NCI-H226 (cell line): ENCODE measurements around the gene ABHD2.
A peak's percentile ranks its signal among the peaks of the same experiment; 100 is the strongest.
"Not testable (repeated sequence)": the region's sequence is repeated elsewhere in the genome, so short reads cannot be mapped to it uniquely, and the experiment has no call there.

Experiments used
- DNase-seq: peaks from one replicate; pipeline ENCODE4 v3.0.0-alpha.2; 2015

ABHD2 gene

GRCh38 chr15:89198934-89199333 is 110.7 kb downstream of the ABHD2 start:
- DNase-seq: no peak

DNA sequence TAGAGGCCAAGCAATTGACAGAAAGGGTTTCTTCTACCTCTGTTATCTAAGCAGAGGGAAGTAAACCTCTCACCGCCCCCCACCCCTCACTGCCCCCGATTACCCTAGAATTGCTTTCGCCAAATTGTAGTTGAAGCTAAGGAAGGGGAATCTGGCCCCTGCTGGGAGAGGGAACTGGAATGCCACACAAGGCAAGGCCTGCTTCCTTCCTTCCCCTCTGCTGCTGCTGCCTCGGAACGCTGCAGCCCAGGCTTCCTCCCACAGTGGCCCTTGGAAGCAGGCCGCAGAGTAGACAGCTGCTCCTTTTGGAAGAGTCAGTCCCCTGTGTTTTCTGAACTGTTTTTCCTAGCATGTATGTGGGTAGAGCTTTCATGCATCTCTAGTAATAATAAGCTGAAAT is 111.5 kb downstream of the ABHD2 start:
- no peak for DNase-seq

DNA sequence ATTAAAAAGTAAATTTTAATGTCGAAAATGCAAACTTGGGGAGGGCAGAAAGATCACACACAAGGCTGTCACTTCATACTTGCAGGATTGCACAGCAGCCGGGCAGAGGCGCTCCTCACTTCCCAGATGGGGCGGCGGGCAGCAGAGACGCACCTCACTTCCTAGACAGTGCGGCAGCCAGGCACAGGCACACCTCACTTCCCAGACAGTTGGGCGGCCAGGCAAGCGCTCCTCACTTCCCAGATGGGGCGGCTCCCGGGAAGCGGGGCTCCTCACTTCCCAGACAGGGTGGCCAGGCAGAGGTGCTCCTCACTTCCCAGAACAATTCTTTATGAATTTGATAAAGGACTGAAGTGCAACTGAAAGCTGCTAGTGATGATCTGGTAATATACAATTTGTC is 111.9 kb downstream of the ABHD2 start:
- DNase-seq: no peak

- DNase-seq: no peak
Measured at GRCh38 chr15:89201465-89202005, 113.3 kb downstream of the ABHD2 start.

DNA sequence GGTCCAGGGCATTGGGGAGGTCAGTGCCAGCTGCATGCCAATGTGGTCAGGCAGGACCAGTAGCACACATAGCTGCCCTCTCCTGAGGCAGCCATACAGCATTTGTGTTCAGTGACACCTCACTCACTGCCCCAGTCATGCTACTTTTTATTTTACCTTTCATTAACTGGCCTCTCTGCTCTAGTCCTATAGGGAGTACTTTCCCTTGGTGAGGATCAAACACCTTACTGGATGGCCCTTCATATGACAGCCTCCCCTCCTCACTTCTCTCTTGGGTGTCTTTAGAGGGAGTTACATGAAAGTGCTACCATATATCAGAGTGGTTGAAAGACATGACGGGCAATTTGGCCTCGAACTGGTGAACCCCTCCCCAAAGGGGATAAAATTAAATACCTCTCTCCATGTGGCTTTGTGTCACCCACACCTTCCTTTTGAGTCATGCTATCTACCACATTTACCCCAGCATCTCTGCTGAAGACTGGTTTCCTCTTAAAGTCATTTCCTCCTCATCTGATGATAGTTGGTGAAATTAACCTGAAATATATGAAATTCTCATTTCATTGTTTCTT is 115.5 kb downstream of the ABHD2 start:
- no peak for DNase-seq

DNA sequence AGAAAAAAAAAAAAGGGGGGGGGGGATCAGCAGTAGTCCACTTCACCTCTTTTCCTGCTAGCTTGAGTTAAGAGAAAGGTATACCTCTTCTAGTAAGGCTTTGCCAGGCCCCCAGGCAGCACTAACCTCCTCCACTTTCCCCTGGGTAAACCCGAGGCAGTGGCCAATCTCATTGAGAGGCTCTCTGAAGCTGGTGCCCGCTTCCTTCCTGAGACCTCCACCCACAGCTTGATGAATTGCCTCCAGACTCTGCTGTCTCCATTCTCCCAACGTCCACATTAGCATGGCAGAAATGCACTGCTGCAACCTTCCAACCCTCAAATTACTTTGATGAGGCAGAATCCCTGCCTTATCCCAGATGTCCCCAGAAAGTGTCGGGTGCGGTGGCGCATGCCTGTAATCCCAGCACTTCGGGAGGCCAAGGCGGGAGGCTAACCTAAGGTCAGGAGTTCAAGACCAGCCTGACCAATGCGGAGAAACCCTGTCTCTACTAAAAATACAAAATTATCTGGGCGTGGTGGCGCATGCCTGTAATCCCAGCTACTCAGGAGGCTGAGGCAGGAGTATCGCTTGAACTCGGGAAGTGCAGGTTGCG is 117.8 kb downstream of the ABHD2 start:
- DNase-seq: no peak

GRCh38 chr15:89206908-89207331 is 118.7 kb downstream of the ABHD2 start:
- DNase-seq: peak; percentile 50

- DNase-seq: no peak
Measured at GRCh38 chr15:89208256-89208655, 120.0 kb downstream of the ABHD2 start.

DNA sequence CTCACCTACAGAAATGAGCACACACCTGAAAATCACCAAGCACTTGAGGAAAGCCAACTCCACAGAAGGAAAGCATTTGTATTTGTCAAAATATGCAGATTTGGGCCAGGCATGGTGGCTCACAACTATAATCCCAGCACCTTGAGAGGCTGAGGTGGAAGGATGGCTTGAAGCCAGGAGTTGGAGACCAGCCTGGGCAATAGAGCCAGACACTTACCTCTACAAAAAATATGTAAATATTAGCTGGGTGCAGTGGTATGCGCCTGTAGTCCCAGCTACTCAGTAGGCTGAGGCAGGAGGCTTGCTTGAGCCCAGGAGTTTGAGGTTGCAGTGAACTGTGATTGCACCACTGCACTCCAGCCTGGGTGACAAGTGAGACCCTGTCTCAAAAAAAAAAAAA is 120.8 kb downstream of the ABHD2 start:
- no peak for DNase-seq

GRCh38 chr15:89211678-89212170 is 123.5 kb downstream of the ABHD2 start:
- no peak for DNase-seq

DNA sequence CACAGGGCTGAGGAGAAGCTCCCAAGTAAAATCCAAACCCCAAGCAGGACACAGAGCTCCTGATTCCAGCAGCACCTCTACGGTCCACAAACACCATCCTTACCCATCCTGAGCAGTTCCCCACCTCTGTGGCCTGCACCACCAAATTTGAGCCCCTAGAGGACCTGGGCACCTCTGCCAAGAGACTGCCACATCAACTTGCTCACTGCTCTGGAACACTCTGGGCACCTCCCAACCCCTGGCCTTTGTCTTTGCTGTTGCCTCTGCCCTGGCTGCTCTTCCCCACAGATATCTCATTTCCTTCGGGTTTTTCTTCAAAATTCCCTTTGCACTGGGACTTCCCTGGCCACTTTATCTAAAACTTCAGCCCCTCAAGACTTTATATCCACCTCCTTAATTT is 127.4 kb downstream of the ABHD2 start:
- no peak for DNase-seq

DNA sequence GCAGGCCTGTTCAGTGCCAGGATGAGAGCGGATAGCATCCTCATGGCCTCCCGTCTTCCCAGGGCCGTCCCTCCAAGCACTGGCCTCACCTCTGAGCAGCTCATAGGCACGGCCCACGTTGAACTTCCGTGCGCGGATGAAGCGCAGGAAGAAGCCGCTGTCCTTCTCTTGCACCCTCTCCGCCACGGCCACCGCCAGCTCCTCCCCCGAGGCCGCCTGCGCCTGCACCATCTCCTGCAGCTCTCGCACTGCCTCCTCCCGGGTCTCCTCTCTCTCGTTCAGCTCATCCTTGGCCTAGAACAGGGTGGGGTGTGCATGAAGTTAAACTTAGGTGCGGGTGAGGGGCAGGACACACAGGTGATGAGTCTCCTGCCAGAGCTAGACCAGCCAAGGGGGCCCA is 128.8 kb downstream of the ABHD2 start:
- no peak for DNase-seq

DNA sequence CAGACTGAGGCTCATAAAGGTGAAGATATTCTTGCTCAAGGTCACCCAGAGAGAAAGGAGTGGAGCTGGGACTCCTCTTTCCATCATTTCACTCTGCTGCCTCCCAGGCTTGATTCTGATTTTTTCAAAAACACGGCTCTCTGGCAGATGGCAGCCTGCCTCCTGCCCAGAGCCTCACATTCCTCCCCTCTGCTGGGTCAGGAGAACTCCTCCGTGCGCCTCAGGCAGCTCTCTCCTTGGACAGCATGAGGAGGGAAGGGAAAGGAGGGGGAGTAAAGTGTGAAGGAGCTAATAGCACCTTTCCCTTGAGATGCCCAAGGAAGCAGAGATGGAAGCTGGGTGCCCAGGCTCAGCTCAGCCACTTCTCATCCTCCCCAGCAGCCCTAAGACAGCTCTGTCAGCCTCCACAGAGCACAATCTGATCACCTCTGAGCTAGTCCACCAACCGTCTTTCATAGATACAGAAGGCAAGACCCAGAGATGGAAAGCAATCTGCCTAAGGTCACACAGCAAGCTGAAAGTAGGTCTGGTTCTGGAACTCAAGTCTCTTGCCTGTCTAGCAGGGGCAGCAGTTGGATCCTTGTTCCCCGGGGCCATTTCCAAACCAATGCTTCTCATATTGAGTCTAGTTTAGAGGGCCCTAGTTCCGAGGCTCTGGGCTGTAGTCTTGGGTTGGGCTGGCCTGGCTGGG is 129.6 kb downstream of the ABHD2 start:
- no peak for DNase-seq

DNA sequence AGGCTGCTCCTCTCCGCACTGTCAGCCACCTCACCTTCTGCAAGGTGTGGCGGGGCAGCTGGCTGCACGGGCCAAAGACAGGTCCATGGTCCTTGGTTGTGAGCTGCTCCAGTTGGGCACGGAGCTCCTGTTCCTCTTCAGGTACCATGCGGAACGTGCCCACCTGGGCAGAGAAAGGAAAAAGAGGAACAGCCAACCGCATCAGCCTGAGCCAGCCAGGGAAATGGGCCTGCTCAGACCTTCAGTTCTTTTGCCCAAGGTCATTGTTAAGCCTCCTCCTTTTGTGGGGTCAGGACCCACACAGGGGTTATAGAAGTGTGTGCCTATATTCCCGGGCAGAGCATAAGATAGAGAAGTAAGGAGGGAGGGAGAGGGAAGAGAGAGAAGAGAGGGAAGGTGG is 130.3 kb downstream of the ABHD2 start:
- no peak for DNase-seq

- DNase-seq: no peak
Measured at GRCh38 chr15:89221543-89221942, 133.3 kb downstream of the ABHD2 start, which contains the start of gene RLBP1. TSS of gene RLBP1 (minus strand) at chr15:89221579. CDS start at chr15:89218975, 2,604 bp downstream.

- DNase-seq: no peak
Measured at GRCh38 chr15:89225588-89225987, 137.3 kb downstream of the ABHD2 start.

- DNase-seq: no peak
Measured at GRCh38 chr15:89226359-89227221, 138.3 kb downstream of the ABHD2 start.

DNA sequence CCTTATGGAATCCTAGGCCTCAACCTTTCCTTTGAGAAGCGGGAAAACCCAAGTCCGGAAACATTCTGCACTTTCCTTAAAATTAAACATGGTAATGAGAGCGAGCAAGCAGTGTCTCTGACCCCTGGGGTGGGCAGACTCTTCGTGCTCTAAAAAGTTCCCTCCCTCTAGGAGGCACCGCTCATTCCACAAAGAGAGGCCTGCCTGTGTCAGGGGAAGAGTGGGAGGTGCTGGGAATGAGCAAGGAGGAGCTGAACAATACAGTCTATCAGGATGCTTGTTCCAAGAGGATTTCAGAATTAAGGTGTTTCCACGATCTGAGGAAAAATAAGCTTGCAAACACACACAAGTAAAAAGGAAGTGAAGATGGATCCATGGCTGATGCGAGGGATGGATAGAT is 139.2 kb downstream of the ABHD2 start:
- no peak for DNase-seq

DNA sequence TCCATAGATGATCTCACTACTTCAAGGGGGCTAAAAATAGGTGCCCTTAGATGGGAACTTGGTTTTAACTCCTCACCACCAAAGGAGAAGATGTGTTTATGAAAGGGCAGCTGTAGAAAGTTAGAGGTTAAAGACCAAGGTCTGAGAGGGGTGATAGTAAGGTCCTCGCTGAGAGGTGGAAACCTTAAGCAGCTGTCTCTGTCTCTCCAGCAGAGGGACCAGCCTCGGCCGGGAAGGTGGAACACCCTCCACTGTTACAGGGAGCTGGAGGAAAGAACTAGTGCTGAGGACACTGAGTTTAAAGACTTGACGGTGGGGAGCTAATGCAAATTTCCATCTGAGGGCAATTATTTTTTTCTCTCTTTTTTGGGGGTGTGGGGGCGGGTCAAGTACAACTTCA is 142.0 kb downstream of the ABHD2 start:
- DNase-seq: no peak

DNA sequence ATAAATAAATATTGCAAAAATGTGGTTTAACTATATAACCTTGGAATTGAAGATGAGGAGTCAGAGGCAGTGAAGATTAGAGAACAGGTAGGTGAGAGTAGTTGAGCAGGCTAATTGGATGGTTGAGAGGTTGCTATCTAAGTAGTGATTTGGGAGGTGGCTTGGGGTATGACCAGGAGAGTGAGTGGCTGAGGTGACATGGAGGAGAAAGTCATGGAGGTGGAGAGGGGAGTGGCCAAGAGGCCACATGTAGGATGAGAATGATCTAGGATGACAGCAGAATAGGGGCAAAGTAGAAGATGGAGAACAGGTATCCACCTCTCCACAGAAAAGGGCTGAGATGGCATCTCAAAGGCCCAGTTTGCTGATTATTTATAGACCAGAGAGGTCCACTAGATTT is 143.6 kb downstream of the ABHD2 start:
- DNase-seq: no peak

DNA sequence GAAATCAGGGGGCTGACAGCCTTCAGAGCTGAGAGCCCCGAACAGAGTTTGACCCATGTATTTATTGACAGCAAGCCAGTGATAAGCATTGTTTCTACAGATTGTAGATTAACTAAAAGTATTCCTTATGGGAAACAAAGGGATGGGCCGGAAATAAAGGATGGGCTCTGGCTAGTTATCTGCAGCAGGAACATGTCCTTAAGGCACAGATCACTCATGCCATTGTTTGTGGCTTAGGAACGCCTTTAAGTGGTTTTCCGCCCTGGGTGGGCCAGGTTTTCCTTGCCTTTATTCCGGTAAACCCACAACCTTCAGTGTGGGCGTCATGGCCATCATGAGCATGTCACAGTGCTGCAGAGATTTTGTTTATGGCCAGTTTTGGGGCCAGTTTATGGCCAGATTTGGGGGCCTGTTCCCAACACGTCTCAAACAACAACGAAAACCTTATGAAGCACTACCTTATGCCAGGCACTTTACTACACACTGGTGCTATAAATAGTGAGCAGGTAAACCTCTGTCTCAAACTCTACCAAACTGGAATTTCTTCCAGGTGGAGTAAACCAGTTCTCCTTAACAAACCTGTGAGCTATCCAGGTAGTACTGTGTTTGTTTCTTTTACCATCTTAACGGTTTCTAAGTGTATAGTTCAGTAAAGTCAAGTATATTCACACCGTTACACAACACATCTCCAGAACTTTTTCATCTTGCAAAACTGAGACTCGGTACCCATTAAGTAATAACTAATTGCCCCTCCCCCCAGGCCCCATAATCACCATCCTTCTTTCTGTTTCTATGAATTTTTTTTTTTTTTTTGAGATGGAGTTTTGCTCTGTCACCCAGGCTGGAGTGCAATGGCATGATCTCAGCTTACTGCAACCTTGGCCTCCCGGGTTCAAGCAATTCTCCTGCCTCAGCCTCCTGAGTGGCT is 151.9 kb downstream of the ABHD2 start:
- not testable (repeated sequence) for DNase-seq
